B cell (primary cell): Measurements from ENCODE around the gene TEX12.

Experiments
- CTCF ChIP-seq: fragments of 200-600 bp; IDR thresholded peaks from one replicate; pipeline ENCODE4 v1.8.0; 2022; ENCODE audit warnings: antibody characterized with exemption, mild to moderate bottlenecking
- EZH2 ChIP-seq: IDR thresholded peaks from 2 replicates; pipeline ENCODE4 v1.6.1; 2012; ENCODE audit warnings: borderline replicate concordance, low read depth, mild to moderate bottlenecking, moderate library complexity, low read length; ENCODE audit not compliant: insufficient read depth, poor library complexity, severe bottlenecking

- TF ChIP-seq CTCF = no peak
- TF ChIP-seq EZH2 = no peak
Observed at GRCh38 chr11:112175599-112175952, 8.4 kb downstream of the TEX12 start.
